ENCODE measurements around the gene TMEM266. TPM values are rescaled to one million over a fixed set of nuclear protein-coding genes. Genes with fewer than 3 reads are reported as not detected.
A peak's percentile ranks its signal among the peaks of the same experiment; 100 is the strongest.

TMEM266 gene
- total RNA-seq, 1 experiment from 2014 or later = not detected

DNA sequence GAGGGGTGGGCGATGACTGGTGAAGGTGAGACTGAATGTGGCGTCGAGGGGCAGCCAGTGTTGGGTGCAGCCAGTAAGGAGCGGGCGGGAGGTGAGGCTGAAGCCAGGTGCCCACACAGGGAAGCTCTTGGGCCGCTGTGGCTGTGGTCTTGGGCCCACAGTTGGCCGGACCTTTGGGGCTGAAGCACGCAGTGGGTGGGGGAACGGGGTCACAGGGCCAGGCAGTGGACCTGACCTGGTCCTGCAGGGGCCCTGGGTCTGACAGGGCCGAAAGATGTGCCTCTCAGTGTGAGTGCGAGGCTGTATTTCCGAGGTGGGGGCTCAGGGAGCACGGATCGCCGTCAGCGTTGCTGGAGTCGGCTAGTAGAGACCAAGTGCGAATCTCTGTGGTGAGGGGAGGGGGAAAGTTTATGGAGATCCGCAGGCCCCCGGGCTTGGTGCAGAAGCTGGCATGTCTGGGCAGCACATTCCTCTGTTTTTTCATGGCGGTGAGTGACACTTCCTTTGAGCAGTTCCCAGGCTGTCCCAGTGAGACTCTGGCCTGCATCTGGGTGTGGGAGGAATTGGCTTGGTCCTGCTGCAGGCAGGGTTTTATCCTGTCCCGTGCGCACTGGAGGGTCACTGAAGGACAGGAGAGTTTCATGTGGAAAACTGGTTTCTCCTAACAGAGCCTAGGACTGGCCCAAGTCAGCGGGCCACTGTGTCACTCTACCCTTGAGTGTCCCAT is 100.8 kb downstream of the TMEM266 start:
- DNase-seq (no peak), ATAC-seq (no peak)
- Histone ChIP-seq H3K79me2 (ENCODE audit: low read length) (no peaks in the 10 kb centered on the region), H2AFZ (ENCODE audit: low read length) (no peak overlapping the region), H3K9me2 (replicated peaks; ENCODE audit: low read length) (no peaks in the 10 kb centered on the region), H3K9ac (ENCODE audit: low read length) (no peak overlapping the region), H4K20me1 (ENCODE audit: low read length) (no peaks in the 10 kb centered on the region), H3K4me1 (ENCODE audit: insufficient read depth, low read length) (no peaks in the 10 kb centered on the region), H3K4me2 (ENCODE audit: low read length) (no peak overlapping the region), H3K36me3 (ENCODE audit: low read depth, low read length) (no peaks in the 10 kb centered on the region), H3F3A (ENCODE audit: low read length, unreplicated experiment) (no peaks in the 10 kb centered on the region), H3K27me3 (ENCODE audit: low read length) (no peaks in the 10 kb centered on the region), H3K9me3 (ENCODE audit: low read length) (no peaks in the 10 kb centered on the region), H3K4me3 (ENCODE audit: low read length) (no peak overlapping the region), H3K27ac (ENCODE audit: low read length) (no peak overlapping the region)
- TF ChIP-seq, protein P1, sequence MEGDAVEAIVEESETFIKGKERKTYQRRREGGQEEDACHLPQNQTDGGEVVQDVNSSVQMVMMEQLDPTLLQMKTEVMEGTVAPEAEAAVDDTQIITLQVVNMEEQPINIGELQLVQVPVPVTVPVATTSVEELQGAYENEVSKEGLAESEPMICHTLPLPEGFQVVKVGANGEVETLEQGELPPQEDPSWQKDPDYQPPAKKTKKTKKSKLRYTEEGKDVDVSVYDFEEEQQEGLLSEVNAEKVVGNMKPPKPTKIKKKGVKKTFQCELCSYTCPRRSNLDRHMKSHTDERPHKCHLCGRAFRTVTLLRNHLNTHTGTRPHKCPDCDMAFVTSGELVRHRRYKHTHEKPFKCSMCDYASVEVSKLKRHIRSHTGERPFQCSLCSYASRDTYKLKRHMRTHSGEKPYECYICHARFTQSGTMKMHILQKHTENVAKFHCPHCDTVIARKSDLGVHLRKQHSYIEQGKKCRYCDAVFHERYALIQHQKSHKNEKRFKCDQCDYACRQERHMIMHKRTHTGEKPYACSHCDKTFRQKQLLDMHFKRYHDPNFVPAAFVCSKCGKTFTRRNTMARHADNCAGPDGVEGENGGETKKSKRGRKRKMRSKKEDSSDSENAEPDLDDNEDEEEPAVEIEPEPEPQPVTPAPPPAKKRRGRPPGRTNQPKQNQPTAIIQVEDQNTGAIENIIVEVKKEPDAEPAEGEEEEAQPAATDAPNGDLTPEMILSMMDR (conservative IDR thresholded peaks at IDR 0.05; ENCODE audit: low read depth, low read length) = no peak
- TF ChIP-seq EZH2 (IDR thresholded peaks at IDR 0.05; ENCODE audit: low read length, unreplicated experiment) (no peak), EZH2phosphoT487 (IDR thresholded peaks at IDR 0.05; ENCODE audit: borderline replicate concordance, low read length) (no peak)
- BruUV-seq (replicated peaks) = no TSS peak
- ChIA-PET CTCF (no interaction called here), POLR2A (ENCODE audit: unreplicated experiment) (no interaction called here)
- intact Hi-C loops (cut with micrococcal nuclease) = no loop called here

DNA sequence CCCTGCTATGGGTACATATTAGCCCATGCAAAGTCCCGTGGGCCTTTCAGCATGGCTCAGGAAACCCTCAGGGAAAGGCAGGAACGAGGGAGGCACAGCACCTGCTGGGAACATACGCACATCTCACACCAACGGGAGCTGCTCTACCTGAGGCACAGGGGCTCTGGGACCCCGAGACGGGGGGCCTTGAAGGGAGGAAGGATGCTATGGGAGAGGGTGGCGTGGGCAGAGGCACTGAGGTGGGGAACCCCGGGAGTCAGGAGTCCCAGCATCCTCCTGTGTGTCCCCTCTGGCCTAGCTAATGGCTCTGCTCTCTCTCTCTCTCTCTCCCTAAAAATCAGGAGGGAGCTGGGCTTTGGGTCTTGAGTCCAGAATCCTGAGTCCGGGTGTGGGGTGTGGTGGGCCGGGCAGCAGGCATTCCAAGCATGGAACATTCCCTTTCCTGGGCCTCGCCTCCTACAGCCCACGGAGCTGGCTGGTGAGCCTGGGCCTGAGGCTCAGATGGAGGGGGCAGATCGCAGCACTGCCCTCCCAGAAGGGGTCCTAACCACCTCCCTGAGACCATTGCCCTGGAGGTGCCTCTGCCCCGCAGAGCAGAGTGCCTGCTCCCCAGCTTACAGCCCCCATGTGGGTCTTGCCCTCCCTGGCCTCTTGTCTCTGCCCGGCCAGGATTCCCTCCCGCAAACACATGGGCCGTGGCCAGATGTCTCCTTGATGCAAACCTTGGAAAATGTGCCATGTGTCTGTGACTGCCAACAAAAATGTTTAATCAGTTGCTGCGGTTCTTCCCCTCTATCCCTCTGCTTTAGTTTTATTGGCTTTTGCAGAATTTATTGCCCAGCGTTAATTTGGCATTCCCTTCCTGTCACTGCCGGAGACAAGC is 101.6 kb downstream of the TMEM266 start:
- intact Hi-C loops (cut with micrococcal nuclease) = no loop called here
- H3F3A ChIP-seq (ENCODE audit: low read length, unreplicated experiment) = no peaks in the 10 kb centered on the region
- H3K79me2 ChIP-seq (ENCODE audit: low read length) = no peaks in the 10 kb centered on the region
- H3K27ac ChIP-seq (ENCODE audit: low read length) = no peak overlapping the region
- TF ChIP-seq EZH2phosphoT487 (IDR thresholded peaks at IDR 0.05; ENCODE audit: borderline replicate concordance, low read length) (no peak), EZH2 (IDR thresholded peaks at IDR 0.05; ENCODE audit: low read length, unreplicated experiment) (no peak)
- TF ChIP-seq, protein P1 (conservative IDR thresholded peaks at IDR 0.05; ENCODE audit: low read depth, low read length) = no peak
- ChIA-PET CTCF (no interaction called here), POLR2A (ENCODE audit: unreplicated experiment) (no interaction called here)
- no peaks in the 10 kb centered on the region for H3K9me2 ChIP-seq (replicated peaks; ENCODE audit: low read length)
- no peaks in the 10 kb centered on the region for H3K9me3 ChIP-seq (ENCODE audit: low read length)
- no peak overlapping the region for H3K9ac ChIP-seq (ENCODE audit: low read length)
- no peaks in the 10 kb centered on the region for H4K20me1 ChIP-seq (ENCODE audit: low read length)
- no peak overlapping the region for H2AFZ ChIP-seq (ENCODE audit: low read length)
- no peaks in the 10 kb centered on the region for H3K27me3 ChIP-seq (ENCODE audit: low read length)
- no peaks in the 10 kb centered on the region for H3K36me3 ChIP-seq (ENCODE audit: low read depth, low read length)
- no peak overlapping the region for H3K4me3 ChIP-seq (ENCODE audit: low read length)
- no peaks in the 10 kb centered on the region for H3K4me1 ChIP-seq (ENCODE audit: insufficient read depth, low read length)
- BruUV-seq (replicated peaks) = no TSS peak
- H3K4me2 ChIP-seq (ENCODE audit: low read length) = no peak overlapping the region
- ATAC-seq = peak; percentile 62
- no peak for DNase-seq

DNA sequence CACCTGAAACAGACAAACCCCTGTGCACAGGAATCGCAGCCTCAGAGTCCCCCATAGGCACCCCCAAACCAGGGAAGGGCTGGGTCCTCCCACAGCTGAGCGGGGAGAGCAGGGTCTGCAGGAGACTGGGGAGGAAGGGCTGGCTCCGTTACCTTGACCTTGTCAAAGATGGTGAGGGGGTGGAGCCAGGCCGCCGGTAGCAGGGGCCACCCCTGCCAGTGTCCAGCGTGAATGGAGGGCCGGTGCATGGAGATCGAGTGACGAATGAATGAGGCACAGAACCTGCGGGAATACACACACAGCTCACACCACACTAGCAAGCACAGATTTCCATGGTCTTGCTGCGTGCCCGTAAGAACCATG is 102.2 kb downstream of the TMEM266 start:
- Histone ChIP-seq H3F3A (ENCODE audit: low read length, unreplicated experiment) (no peaks in the 10 kb centered on the region), H3K9ac (ENCODE audit: low read length) (no peak overlapping the region), H3K36me3 (ENCODE audit: low read depth, low read length) (no peaks in the 10 kb centered on the region), H2AFZ (ENCODE audit: low read length) (no peak overlapping the region), H3K79me2 (ENCODE audit: low read length) (no peaks in the 10 kb centered on the region), H3K9me2 (replicated peaks; ENCODE audit: low read length) (no peaks in the 10 kb centered on the region), H3K9me3 (ENCODE audit: low read length) (no peaks in the 10 kb centered on the region), H3K4me1 (ENCODE audit: insufficient read depth, low read length) (no peaks in the 10 kb centered on the region), H3K27ac (ENCODE audit: low read length) (no peak overlapping the region), H3K4me3 (ENCODE audit: low read length) (no peak overlapping the region), H3K27me3 (ENCODE audit: low read length) (no peaks in the 10 kb centered on the region), H4K20me1 (ENCODE audit: low read length) (no peaks in the 10 kb centered on the region), H3K4me2 (ENCODE audit: low read length) (no peak overlapping the region)
- POLR2A ChIA-PET (ENCODE audit: unreplicated experiment) = no interaction called here
- TF ChIP-seq EZH2phosphoT487 (IDR thresholded peaks at IDR 0.05; ENCODE audit: borderline replicate concordance, low read length) (no peak), EZH2 (IDR thresholded peaks at IDR 0.05; ENCODE audit: low read length, unreplicated experiment) (no peak)
- TF ChIP-seq, protein P1 (conservative IDR thresholded peaks at IDR 0.05; ENCODE audit: low read depth, low read length) = no peak
- CTCF ChIA-PET = no interaction called here
- intact Hi-C loops (cut with micrococcal nuclease) = no loop called here
- DNase-seq (no peak), ATAC-seq (no peak)
- BruUV-seq (replicated peaks) = no TSS peak
